ENCODE measurements around the gene MOV10.

Gene MOV10

GRCh38 chr1:112712701-112713128, 38.3 kb downstream of the MOV10 start:
- H3F3A ChIP-seq (ENCODE audit: insufficient read depth, low read length) = no peaks in the 10 kb centered on the region
- TF ChIP-seq EZH2 (optimal IDR thresholded peaks at IDR 0.05; ENCODE audit: low read depth, low read length) = no peak
- no peak for TF ChIP-seq EZH2phosphoT487 (IDR thresholded peaks at IDR 0.05; ENCODE audit: low read length)
- TF ChIP-seq CTCF (IDR thresholded peaks at IDR 0.05; ENCODE audit: low read length) = no peak
- no peaks in the 10 kb centered on the region for H3K36me3 ChIP-seq (replicated peaks; ENCODE audit: insufficient read depth, low read length)
- no peak overlapping the region for H3K4me2 ChIP-seq (ENCODE audit: low read depth, low read length)
- no peak overlapping the region for H3K9ac ChIP-seq (ENCODE audit: low read length)
- no peaks in the 10 kb centered on the region for H3K9me3 ChIP-seq (replicated peaks; ENCODE audit: insufficient read depth, low read length)
- no peak for DNase-seq
- no peaks in the 10 kb centered on the region for H3K79me2 ChIP-seq (ENCODE audit: low read length)
- no peaks in the 10 kb centered on the region for H4K20me1 ChIP-seq (ENCODE audit: insufficient read depth, low read length)
- H3K4me1 ChIP-seq (ENCODE audit: low read length) = peaks cover 5% of the 10 kb centered on the region; the same call in 1 of the 2 replicates
- no peak overlapping the region for H3K27ac ChIP-seq (ENCODE audit: low read length)
- no peaks in the 10 kb centered on the region for H3K9me2 ChIP-seq (replicated peaks; ENCODE audit: insufficient read depth, low read length)
- no peak overlapping the region for H2AFZ ChIP-seq (ENCODE audit: low read length)
- H3K27me3 ChIP-seq (replicated peaks; ENCODE audit: insufficient read depth, low read length) = peaks cover 17% of the 10 kb centered on the region
- no peak overlapping the region for H3K4me3 ChIP-seq (ENCODE audit: low read length)

GRCh38 chr1:112713466-112714312, 39.2 kb downstream of the MOV10 start:
- H3K4me1 ChIP-seq (ENCODE audit: low read length) = peaks cover 5% of the 10 kb centered on the region; the same call in 1 of the 2 replicates
- peak overlapping the region; percentile 55 for H3K4me3 ChIP-seq (ENCODE audit: low read length)

More at GRCh38 chr1:112713466-112714312, 39.2 kb downstream of the MOV10 start:
- Histone ChIP-seq H3K9me2 (replicated peaks; ENCODE audit: insufficient read depth, low read length) (no peaks in the 10 kb centered on the region), H3K27me3 (replicated peaks; ENCODE audit: insufficient read depth, low read length) (peaks cover 11% of the 10 kb centered on the region), H3K79me2 (ENCODE audit: low read length) (no peaks in the 10 kb centered on the region), H3K9ac (ENCODE audit: low read length) (no peak overlapping the region), H3K36me3 (replicated peaks; ENCODE audit: insufficient read depth, low read length) (no peaks in the 10 kb centered on the region), H4K20me1 (ENCODE audit: insufficient read depth, low read length) (no peaks in the 10 kb centered on the region), H3F3A (ENCODE audit: insufficient read depth, low read length) (no peaks in the 10 kb centered on the region), H3K9me3 (replicated peaks; ENCODE audit: insufficient read depth, low read length) (no peaks in the 10 kb centered on the region), H3K27ac (ENCODE audit: low read length) (no peak overlapping the region), H2AFZ (ENCODE audit: low read length) (no peak overlapping the region), H3K4me2 (ENCODE audit: low read depth, low read length) (peak overlapping the region; percentile 96)
- DNase-seq = no peak
- no peak for TF ChIP-seq EZH2phosphoT487 (IDR thresholded peaks at IDR 0.05; ENCODE audit: low read length)
- TF ChIP-seq EZH2 (optimal IDR thresholded peaks at IDR 0.05; ENCODE audit: low read depth, low read length) = no peak
- TF ChIP-seq CTCF (IDR thresholded peaks at IDR 0.05; ENCODE audit: low read length) = no peak
